PFSK-1 (cell line): Measurements from ENCODE around the gene PITPNM2.

Source experiments
- POLR2AphosphoS5 ChIP-seq: IDR thresholded peaks from 2 replicates; pipeline ENCODE4 v1.6.1; 2012; ENCODE audit warnings: low read depth, mild to moderate bottlenecking, control low read depth, low read length, moderate library complexity
- REST ChIP-seq, 2 experiments: IDR thresholded peaks; 2 replicates each; pipeline versions ENCODE4 v1.6.1 to v1.8.0; 2011 to 2012; ENCODE audit warnings: low read depth in 2 of 2, low read length in 2 of 2, control low read depth in 1 of 2, inconsistent platforms in 1 of 2, mild to moderate bottlenecking in 1 of 2, moderate library complexity in 1 of 2; ENCODE audit not compliant: insufficient read depth in 1 of 2
- SIN3A ChIP-seq: IDR thresholded peaks from 2 replicates; pipeline ENCODE4 v1.6.1; 2012; ENCODE audit warnings: mild to moderate bottlenecking, low read length, moderate library complexity, borderline replicate concordance; ENCODE audit not compliant: insufficient read depth
- TAF1 ChIP-seq: IDR thresholded peaks from 2 replicates; pipeline ENCODE4 v1.6.1; 2012; ENCODE audit warnings: low read length, control low read depth, borderline replicate concordance; ENCODE audit not compliant: insufficient read depth

- TF ChIP-seq TAF1, result no peak
- TF ChIP-seq POLR2AphosphoS5, result no peak
- no peak for TF ChIP-seq REST (IDR thresholded peaks at IDR 0.05; ENCODE audit: insufficient read depth in 1 of 2, low read depth in 2 of 2, low read length in 2 of 2)
- no peak for TF ChIP-seq SIN3A
Observed at GRCh38 chr12:123131291-123131832, 19.5 kb downstream of the PITPNM2 start.
